GM23338 (cell line): ENCODE data around the gene C3AR1. TPM values are rescaled to one million over a fixed set of nuclear protein-coding genes. Genes with fewer than 3 reads are reported as not detected.
"Not testable (repeated sequence)": the region's sequence is repeated elsewhere in the genome, so short reads cannot be mapped to it uniquely, and the experiment has no call there.

Experiments used
- ATAC-seq: fragments of 200-7000 bp; cut with Tn5 transposase; 3 replicates; pipeline ENCODE4 v1.9.1; 2020
- DNase-seq: peaks from one replicate; pipeline ENCODE4 v3.0.0-alpha.2; 2015; ENCODE audit warnings: low spot score
- H2AFZ ChIP-seq: fragments of 200-600 bp; sonication (generic); 2 replicates; pipeline ENCODE4 v1.8.0; 2016; ENCODE audit warnings: antibody characterized with exemption, mild to moderate bottlenecking, moderate library complexity
- H3F3A ChIP-seq: fragments of 200-600 bp; sonication (generic); replicated peaks from 2 replicates; pipeline ENCODE4 v1.8.0; 2017; ENCODE audit warnings: antibody characterized with exemption, mixed run types, low read depth
- H3K27ac ChIP-seq: fragments of 200-600 bp; sonication (generic); 2 replicates; pipeline ENCODE4 v1.6.1; 2016; ENCODE audit warnings: low read depth
- H3K27me3 ChIP-seq: fragments of 200-600 bp; sonication (generic); 2 replicates; pipeline ENCODE4 v1.8.0; 2016; ENCODE audit warnings: mild to moderate bottlenecking, mixed run types, moderate library complexity; ENCODE audit not compliant: insufficient read depth
- H3K36me3 ChIP-seq: fragments of 200-600 bp; sonication (generic); 2 replicates; pipeline ENCODE4 v1.8.0; 2016; ENCODE audit warnings: mild to moderate bottlenecking; ENCODE audit not compliant: insufficient read depth
- H3K4me1 ChIP-seq: fragments of 200-600 bp; sonication (generic); 2 replicates; pipeline ENCODE4 v1.8.0; 2016; ENCODE audit warnings: mild to moderate bottlenecking, moderate library complexity; ENCODE audit not compliant: insufficient read depth
- H3K4me2 ChIP-seq: fragments of 200-600 bp; sonication (generic); 2 replicates; pipeline ENCODE4 v1.7.1; 2017; ENCODE audit warnings: mixed run types
- H3K4me3 ChIP-seq: fragments of 200-600 bp; sonication (generic); 2 replicates; pipeline ENCODE4 v1.6.1; 2016; ENCODE audit warnings: mixed run types
- H3K79me2 ChIP-seq: fragments of 200-600 bp; sonication (generic); replicated peaks from 2 replicates; pipeline ENCODE4 v1.8.0; 2017; ENCODE audit warnings: mild to moderate bottlenecking; ENCODE audit not compliant: insufficient read depth
- H3K9me2 ChIP-seq: fragments of 200-600 bp; sonication (generic); 2 replicates; pipeline ENCODE4 v1.8.0; 2017; ENCODE audit not compliant: insufficient read depth
- H4K20me1 ChIP-seq: fragments of 200-600 bp; sonication (generic); replicated peaks from 2 replicates; pipeline ENCODE4 v1.8.0; 2017; ENCODE audit warnings: mild to moderate bottlenecking; ENCODE audit not compliant: insufficient read depth
- H3K27ac Mint-ChIP-seq: 2 replicates; pipeline ENCODE4 v1.8.0; 2020; ENCODE audit warnings: inconsistent platforms, mild to moderate bottlenecking, moderate library complexity, mixed read lengths
- H3K27me3 Mint-ChIP-seq: 3 replicates; pipeline ENCODE4 v1.8.0; 2022; ENCODE audit warnings: low read depth, mild to moderate bottlenecking, moderate library complexity, mixed read lengths, inconsistent platforms; ENCODE audit not compliant: insufficient read depth, poor library complexity
- H3K36me3 Mint-ChIP-seq: 3 replicates; pipeline ENCODE4 v1.8.0; 2021; ENCODE audit warnings: low read depth, mild to moderate bottlenecking, inconsistent platforms, moderate library complexity, mixed read lengths
- H3K4me1 Mint-ChIP-seq: 3 replicates; pipeline ENCODE4 v1.8.0; 2020; ENCODE audit warnings: mild to moderate bottlenecking, inconsistent platforms, mixed read lengths
- H3K4me3 Mint-ChIP-seq: 3 replicates; pipeline ENCODE4 v1.8.0; 2021; ENCODE audit warnings: moderate library complexity, mild to moderate bottlenecking, inconsistent platforms, mixed read lengths
- H3K9me3 Mint-ChIP-seq: 3 replicates; pipeline ENCODE4 v1.8.0; 2020; ENCODE audit warnings: moderate library complexity, mild to moderate bottlenecking, inconsistent platforms, mixed read lengths
- CREB1 ChIP-seq: fragments of 250-450 bp; sonication (Bioruptor Pico); IDR thresholded peaks from 2 replicates; pipeline ENCODE4 v1.5.0; 2020; ENCODE audit warnings: low read depth, mild to moderate bottlenecking, moderate library complexity
- EZH2 ChIP-seq: fragments of 200-600 bp; sonication (generic); IDR thresholded peaks from one replicate; pipeline ENCODE4 v1.8.0; 2017; ENCODE audit warnings: antibody characterized with exemption, mild to moderate bottlenecking, low read depth; ENCODE audit not compliant: unreplicated experiment
- EZH2phosphoT487 ChIP-seq: fragments of 200-600 bp; sonication (generic); IDR thresholded peaks from one replicate; pipeline ENCODE4 v1.8.1; 2018; ENCODE audit warnings: antibody characterized with exemption; ENCODE audit not compliant: unreplicated experiment
- JUNB ChIP-seq: IDR thresholded peaks from one replicate; pipeline ENCODE4 v1.6.1; 2016; ENCODE audit warnings: antibody characterized with exemption; ENCODE audit not compliant: unreplicated experiment
- POLR2AphosphoS5 ChIP-seq: IDR thresholded peaks from 2 replicates; pipeline ENCODE4 v1.6.1; 2016; ENCODE audit warnings: antibody characterized with exemption, low read depth
- REST ChIP-seq: IDR thresholded peaks from one replicate; pipeline ENCODE4 v1.6.1; 2018; ENCODE audit warnings: antibody characterized with exemption; ENCODE audit not compliant: unreplicated experiment
- STAT1 ChIP-seq: IDR thresholded peaks from one replicate; pipeline ENCODE4 v1.6.1; 2016; ENCODE audit warnings: antibody characterized with exemption; ENCODE audit not compliant: unreplicated experiment
- ZNF462 ChIP-seq: fragments of 250-450 bp; sonication (Bioruptor Pico); IDR thresholded peaks from 2 replicates; pipeline ENCODE4 v1.5.0; 2020; ENCODE audit warnings: mild to moderate bottlenecking, moderate library complexity
- polyA plus RNA-seq: library from polyadenylated mRNA; unstranded; fragments of >200 nt; fragmentation: Nextera tagmentation; extraction: Ambion mirVana; gene quantifications from 2 replicates; pipeline ENCODE4 v1.2.1, GENCODE V29; 2016
- total RNA-seq: library from RNA; depleted of rRNA; stranded (reverse); fragments of >200 nt; shearing (Covaris generic); gene quantifications from 2 replicates; pipeline ENCODE4 v1.2.3, GENCODE V29; 2014

The C3AR1 gene
- total and polyA plus RNA-seq, 2 experiments from 2014 or later = not detected

- Histone ChIP-seq H3K9me2 (no peaks in the 10 kb centered on the region), H3K4me1 (0 out of 2 replicates have a peak, but pooled peaks cover 4% of the 10 kb centered on the region), H3F3A (no peaks in the 10 kb centered on the region), H2AFZ (no peak overlapping the region), H3K4me2 (no peak overlapping the region), H3K27ac (no peak overlapping the region), H3K4me3 (no peak overlapping the region), H4K20me1 (no peaks in the 10 kb centered on the region), H3K27me3 (no peaks in the 10 kb centered on the region), H3K79me2 (no peaks in the 10 kb centered on the region), H3K36me3 (no peaks in the 10 kb centered on the region)
- TF ChIP-seq POLR2AphosphoS5 = no peak
- no peak for TF ChIP-seq STAT1
- TF ChIP-seq EZH2 = no peak
- TF ChIP-seq REST = no peak
- TF ChIP-seq CREB1 (CRISPR knock-in tag) = no peak
- TF ChIP-seq EZH2phosphoT487 = no peak
- H3K9me3 Mint-ChIP-seq = no peaks in the 10 kb centered on the region
- H3K27me3 Mint-ChIP-seq = peaks cover 2% of the 10 kb centered on the region
- H3K4me3 Mint-ChIP-seq = no peak overlapping the region
- no peaks in the 10 kb centered on the region for H3K36me3 Mint-ChIP-seq
- no peak for ATAC-seq
- DNase-seq = no peak
- peaks cover 12% of the 10 kb centered on the region for H3K4me1 Mint-ChIP-seq
- no peak overlapping the region for H3K27ac Mint-ChIP-seq
Observed at GRCh38 chr12:8075935-8076334, 9.8 kb upstream of the C3AR1 start.

- not testable (repeated sequence) for H3K27ac ChIP-seq, H3K4me1 ChIP-seq, H3K4me3 Mint-ChIP-seq, H3F3A ChIP-seq, H3K4me2 ChIP-seq, H3K27me3 ChIP-seq, H3K4me1 Mint-ChIP-seq, H3K9me2 ChIP-seq, H3K79me2 ChIP-seq, H3K27ac Mint-ChIP-seq, H3K9me3 Mint-ChIP-seq, H3K36me3 ChIP-seq, H4K20me1 ChIP-seq, H3K36me3 Mint-ChIP-seq, DNase-seq, H2AFZ ChIP-seq, H3K4me3 ChIP-seq, H3K27me3 Mint-ChIP-seq, ATAC-seq
Observed at GRCh38 chr12:8071820-8072219, 5.7 kb upstream of the C3AR1 start.

GRCh38 chr12:8069582-8069981 lies 3.4 kb upstream of the C3AR1 start:
- ATAC-seq = no peak
- TF ChIP-seq JUNB = no peak
- TF ChIP-seq ZNF462 (CRISPR knock-in tag) = no peak
- TF ChIP-seq CREB1 (CRISPR knock-in tag) = no peak
- TF ChIP-seq EZH2phosphoT487 = no peak

More at GRCh38 chr12:8069582-8069981, 3.4 kb upstream of the C3AR1 start:
- Histone ChIP-seq H4K20me1 (no peaks in the 10 kb centered on the region), H3K4me1 (no peaks in the 10 kb centered on the region), H3K4me3 (no peak overlapping the region), H3F3A (no peaks in the 10 kb centered on the region), H3K27me3 (no peaks in the 10 kb centered on the region), H2AFZ (no peak overlapping the region; the same call in 1 of the 2 replicates), H3K9me2 (no peaks in the 10 kb centered on the region), H3K36me3 (no peaks in the 10 kb centered on the region), H3K4me2 (no peak overlapping the region), H3K27ac (no peak overlapping the region), H3K79me2 (no peaks in the 10 kb centered on the region)
- H3K27ac Mint-ChIP-seq = no peak overlapping the region
- no peak overlapping the region for H3K4me3 Mint-ChIP-seq
- DNase-seq = no peak
- H3K36me3 Mint-ChIP-seq = no peaks in the 10 kb centered on the region
- no peaks in the 10 kb centered on the region for H3K9me3 Mint-ChIP-seq
- no peaks in the 10 kb centered on the region for H3K4me1 Mint-ChIP-seq
- no peaks in the 10 kb centered on the region for H3K27me3 Mint-ChIP-seq
